Testis (tissue), 3 donors: ENCODE data around the gene ZNF230. TPM values are rescaled to one million over a fixed set of nuclear protein-coding genes. Genes with fewer than 3 reads are reported as not detected.

Experiments used
- DNase-seq: peaks from one replicate; pipeline ENCODE4 v3.0.0-alpha.2; 2019
- H3K27ac ChIP-seq, 2 donors: fragments of 200-600 bp; sonication (generic); one replicate each; pipeline ENCODE4 v1.5.1; 2019
- H3K27me3 ChIP-seq: fragments of 200-600 bp; sonication (generic); one replicate; pipeline ENCODE4 v1.5.1; 2019
- H3K36me3 ChIP-seq: fragments of 200-600 bp; sonication (generic); one replicate; pipeline ENCODE4 v1.5.1; 2017; ENCODE audit warnings: low read depth; ENCODE audit errors: missing control alignments
- H3K4me1 ChIP-seq: fragments of 200-600 bp; sonication (generic); one replicate; pipeline ENCODE4 v1.5.1; 2019
- H3K4me3 ChIP-seq, 2 donors: fragments of 200-600 bp; sonication (generic); one replicate each; pipeline ENCODE4 v1.5.1; 2017 to 2019
- H3K9me3 ChIP-seq: fragments of 200-600 bp; sonication (generic); one replicate; pipeline ENCODE4 v1.5.1; 2017
- CTCF ChIP-seq, 3 experiments: fragments of 450-650 bp in 2 of 3; fragments of 200-600 bp in 1 of 3; sonication (generic) in 1 of 3; IDR thresholded peaks; one replicate each; pipeline ENCODE4 v1.5.1; 2016 to 2019; ENCODE audit warnings: antibody characterized with exemption in 3 of 3, mild to moderate bottlenecking in 2 of 3, moderate library complexity in 1 of 3
- POLR2A ChIP-seq: fragments of 450-650 bp; IDR thresholded peaks from one replicate; pipeline ENCODE4 v1.6.1; 2017; ENCODE audit warnings: antibody characterized with exemption, mild to moderate bottlenecking, moderate library complexity
- WGBS, 2 donors: methylation state at CpG; one replicate each; pipeline ENCODE4 v1.1.5; 2018; 5-methylcytosine and 5-hydroxymethylcytosine counted together
- intact Hi-C: fragments of 100-400 bp; cut with DNase I; formaldehyde crosslinking; loops from one replicate; pipeline ENCODE4 v1.15.1; 2023; ENCODE audit warnings: low total_unique reads
- polyA plus RNA-seq: library from polyadenylated mRNA; stranded (reverse); fragments of 350-450 nt; fragmentation: Illumina TruSeq; extraction: RNeasy Lipid Tissue Mini Kit (QIAGEN cat#74804); gene quantifications from one replicate; pipeline ENCODE4 v1.2.3, GENCODE V29; 2014; ENCODE audit warnings: low read depth, low replicate concordance; ENCODE audit not compliant: insufficient read depth
- total RNA-seq, 2 donors: library from RNA; depleted of rRNA; stranded (reverse); fragments of >200 nt; gene quantifications; one replicate each; pipeline ENCODE4 v1.2.3, GENCODE V29; 2016

Gene ZNF230
- total and polyA plus RNA-seq, 3 donors from 2014 or later = 3.3 to 5.6 (median 4.6) TPM

DNA sequence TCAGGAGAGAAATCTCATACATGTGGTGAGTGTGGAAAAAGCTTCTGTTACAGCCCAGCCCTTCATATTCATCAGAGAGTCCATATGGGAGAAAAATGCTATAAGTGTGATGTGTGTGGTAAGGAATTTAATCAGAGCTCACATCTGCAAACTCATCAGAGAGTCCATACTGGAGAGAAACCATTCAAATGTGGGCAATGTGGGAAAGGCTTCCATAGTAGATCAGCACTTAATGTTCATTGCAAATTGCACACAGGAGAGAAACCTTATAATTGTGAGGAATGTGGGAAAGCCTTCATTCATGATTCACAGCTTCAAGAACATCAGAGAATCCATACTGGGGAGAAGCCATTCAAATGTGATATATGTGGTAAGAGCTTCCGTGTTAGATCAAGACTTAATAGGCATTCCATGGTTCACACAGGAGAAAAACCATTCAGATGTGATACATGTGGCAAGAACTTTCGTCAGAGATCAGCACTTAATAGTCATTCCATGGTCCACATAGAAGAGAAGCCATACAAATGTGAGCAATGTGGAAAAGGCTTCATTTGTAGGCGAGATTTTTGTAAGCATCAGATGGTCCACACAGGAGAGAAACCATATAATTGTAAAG, 36.6 kb upstream of the ZNF230 start:
- Histone ChIP-seq H3K4me1 (no peaks in the 10 kb centered on the region), H3K27me3 (no peaks in the 10 kb centered on the region), H3K36me3 (no peaks in the 10 kb centered on the region), H3K9me3 (no peaks in the 10 kb centered on the region), H3K4me3 (no peak overlapping the region), H3K27ac (no peak overlapping the region)
- no peak for DNase-seq
- WGBS, 2 donors = 100% methylated on average over 3 of the region's 3 CpGs
- TF ChIP-seq POLR2A (no peak), CTCF (IDR thresholded peaks at IDR 0.05) (no peak)
- intact Hi-C loops = no loop called here

GRCh38 chr19:43976732-43977131, 26.0 kb upstream of the ZNF230 start:
- intact Hi-C loops = no loop called here
- Histone ChIP-seq H3K4me3 (no peak overlapping the region), H3K9me3 (no peaks in the 10 kb centered on the region), H3K27me3 (no peaks in the 10 kb centered on the region), H3K36me3 (no peaks in the 10 kb centered on the region), H3K4me1 (no peaks in the 10 kb centered on the region), H3K27ac (no peak overlapping the region)
- 93 to 96% methylated on average over 1 of the region's 1 CpG for WGBS, 2 donors
- TF ChIP-seq CTCF (IDR thresholded peaks at IDR 0.05) (no peak), POLR2A (no peak)
- no peak for DNase-seq

DNA sequence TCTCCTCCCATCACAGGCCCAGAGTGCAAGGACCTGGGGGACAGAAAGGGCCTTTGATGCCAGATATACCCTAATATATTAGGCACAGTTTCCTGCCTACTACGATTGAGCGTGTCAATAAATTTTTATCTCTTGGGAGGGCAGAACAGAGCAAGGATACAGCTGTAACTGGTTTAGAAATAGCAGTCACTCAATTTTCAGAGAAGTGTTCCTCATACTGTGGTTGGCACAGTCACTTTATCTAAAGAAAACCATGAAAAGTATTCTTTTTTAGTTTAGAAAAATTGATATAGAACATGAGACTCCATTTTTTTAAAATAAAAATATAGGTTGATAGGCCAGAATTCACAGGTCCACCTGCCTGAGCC, 19.2 kb upstream of the ZNF230 start:
- DNase-seq = no peak
- no peaks in the 10 kb centered on the region for H3K4me1 ChIP-seq
- H3K36me3 ChIP-seq = no peaks in the 10 kb centered on the region
- H3K27me3 ChIP-seq = no peaks in the 10 kb centered on the region
- peak overlapping the region in 1 of 2 donors; percentile 82 for H3K4me3 ChIP-seq
- TF ChIP-seq POLR2A (no peak), CTCF (IDR thresholded peaks at IDR 0.05) (no peak)
- 45 to 54% methylated on average over 2 of the region's 2 CpGs for WGBS, 2 donors
- intact Hi-C loops = no loop called here
- H3K27ac ChIP-seq = no peak overlapping the region
- no peaks in the 10 kb centered on the region for H3K9me3 ChIP-seq

- H3K36me3 ChIP-seq = no peaks in the 10 kb centered on the region
- no peaks in the 10 kb centered on the region for H3K27me3 ChIP-seq
- intact Hi-C loops = no loop called here
- 0 to 1% methylated on average over 30 to 40 of the region's 40 CpGs for WGBS, 2 donors
- H3K4me3 ChIP-seq = peak within 1 kb of the TSS; percentile 79 to 82
- no peaks in the 10 kb centered on the region for H3K4me1 ChIP-seq
- TF ChIP-seq CTCF (IDR thresholded peaks at IDR 0.05) = peak in 1 of 3 experiments; percentile 19
- TF ChIP-seq POLR2A = no peak
- H3K9me3 ChIP-seq = no peaks in the 10 kb centered on the region
- peak; percentile 98 for DNase-seq
- peak within 1 kb of the TSS; percentile 66 for H3K27ac ChIP-seq
Observed at GRCh38 chr19:43983912-43984686, 18.7 kb upstream of the ZNF230 start, which contains the start of gene ZNF155. TSS of gene ZNF155 (plus strand) at chr19:43984188. CDS start at chr19:43988544, 4,356 bp downstream.
